SK-N-SH treated with all-trans-retinoic acid at 6 μM for 48 hours (cell line): ENCODE measurements around the gene IGSF8.

ENCODE experiments used
- ATAC-seq: fragments of 200-7000 bp; cut with Tn5 transposase; 3 replicates; pipeline ENCODE4 v1.9.1; 2020; ENCODE audit warnings: mild to moderate bottlenecking, moderate library complexity
- ARNTL ChIP-seq: fragments of 450-650 bp; formaldehyde crosslinking; IDR thresholded peaks from 2 replicates; pipeline ENCODE4 v1.5.0; 2020; ENCODE audit warnings: low read depth, mild to moderate bottlenecking, moderate library complexity, borderline replicate concordance
- BACH2 ChIP-seq: fragments of 250-450 bp; sonication (Bioruptor Pico); IDR thresholded peaks from 2 replicates; pipeline ENCODE4 v1.9.0; 2021; ENCODE audit warnings: mild to moderate bottlenecking, borderline replicate concordance
- CREB5 ChIP-seq: fragments of 250-450 bp; sonication (Bioruptor Pico); IDR thresholded peaks from 2 replicates; pipeline ENCODE4 v1.5.1; 2020; ENCODE audit warnings: low read depth, mild to moderate bottlenecking, moderate library complexity
- CSRNP3 ChIP-seq: fragments of 250-450 bp; sonication (Bioruptor Pico); IDR thresholded peaks from 2 replicates; pipeline ENCODE4 v1.5.1; 2021; ENCODE audit warnings: mild to moderate bottlenecking, moderate library complexity
- ESRRG ChIP-seq: fragments of 250-450 bp; sonication (Bioruptor Pico); IDR thresholded peaks from 2 replicates; pipeline ENCODE4 v1.6.1; 2021; ENCODE audit warnings: mild to moderate bottlenecking
- GLIS3 ChIP-seq: fragments of 250-450 bp; sonication (Bioruptor Pico); IDR thresholded peaks from 2 replicates; pipeline ENCODE4 v1.5.0; 2020; ENCODE audit warnings: mild to moderate bottlenecking, moderate library complexity
- OSR1 ChIP-seq: fragments of 250-450 bp; sonication (Bioruptor Pico); IDR thresholded peaks from 2 replicates; pipeline ENCODE4 v1.8.0; 2022; ENCODE audit warnings: moderate library complexity, mild to moderate bottlenecking, inconsistent platforms
- PPARA ChIP-seq: fragments of 250-450 bp; sonication (Bioruptor Pico); IDR thresholded peaks from 2 replicates; pipeline ENCODE4 v1.5.0; 2020; ENCODE audit warnings: mild to moderate bottlenecking, borderline replicate concordance
- RARB ChIP-seq: fragments of 250-450 bp; sonication (Bioruptor Pico); IDR thresholded peaks from 2 replicates; pipeline ENCODE4 v1.8.0; 2021; ENCODE audit warnings: mild to moderate bottlenecking, moderate library complexity
- SNAI2 ChIP-seq: fragments of 250-450 bp; sonication (Bioruptor Pico); IDR thresholded peaks from 2 replicates; pipeline ENCODE4 v1.5.0; 2020; ENCODE audit warnings: mild to moderate bottlenecking, moderate library complexity
- TCF4 ChIP-seq: fragments of 250-450 bp; sonication (Bioruptor Pico); IDR thresholded peaks from 2 replicates; pipeline ENCODE4 v1.8.0; 2021; ENCODE audit warnings: mild to moderate bottlenecking, moderate library complexity, borderline replicate concordance
- TOX ChIP-seq: fragments of 250-450 bp; sonication (Bioruptor Pico); IDR thresholded peaks from 2 replicates; pipeline ENCODE4 v1.8.0; 2021; ENCODE audit warnings: mild to moderate bottlenecking, moderate library complexity, borderline replicate concordance
- ZC3H10 ChIP-seq: fragments of 250-450 bp; sonication (Bioruptor Pico); IDR thresholded peaks from 2 replicates; pipeline ENCODE4 v1.5.1; 2021; ENCODE audit warnings: mild to moderate bottlenecking, moderate library complexity
- ZFP3 ChIP-seq: fragments of 250-450 bp; sonication (Bioruptor Pico); IDR thresholded peaks from 2 replicates; pipeline ENCODE4 v1.5.0; 2020; ENCODE audit warnings: mild to moderate bottlenecking, moderate library complexity
- ZFP30 ChIP-seq: fragments of 450-650 bp; formaldehyde crosslinking; IDR thresholded peaks from 2 replicates; pipeline ENCODE4 v1.5.0; 2022; ENCODE audit warnings: mild to moderate bottlenecking, moderate library complexity
- ZNF565 ChIP-seq: fragments of 450-650 bp; formaldehyde crosslinking; conservative IDR thresholded peaks from 2 replicates; pipeline ENCODE4 v1.5.0; 2020; ENCODE audit warnings: low read depth, mild to moderate bottlenecking, moderate library complexity
- ZNF70 ChIP-seq: fragments of 450-650 bp; formaldehyde crosslinking; IDR thresholded peaks from 2 replicates; pipeline ENCODE4 v1.5.0; 2020; ENCODE audit warnings: mild to moderate bottlenecking, moderate library complexity
- ZNF8 ChIP-seq: fragments of 450-650 bp; formaldehyde crosslinking; IDR thresholded peaks from 2 replicates; pipeline ENCODE4 v1.5.0; 2020; ENCODE audit warnings: mild to moderate bottlenecking, moderate library complexity
- TF ChIP-seq, protein P1 (sequence below): fragments of 250-450 bp; sonication (Bioruptor Pico); IDR thresholded peaks from 2 replicates; pipeline ENCODE4 v1.8.0; 2021; ENCODE audit warnings: low read depth, mild to moderate bottlenecking, moderate library complexity, borderline replicate concordance
- TF ChIP-seq, protein P2 (sequence below): fragments of 250-450 bp; sonication (Bioruptor Pico); IDR thresholded peaks from 2 replicates; pipeline ENCODE4 v1.8.0; 2020; ENCODE audit warnings: mild to moderate bottlenecking, moderate library complexity, borderline replicate concordance
- TF ChIP-seq, protein P3 (sequence below): fragments of 250-450 bp; sonication (Bioruptor Pico); IDR thresholded peaks from 2 replicates; pipeline ENCODE4 v1.5.0; 2020; ENCODE audit warnings: mild to moderate bottlenecking, moderate library complexity

IGSF8 gene

GRCh38 chr1:160093624-160094290, 4.7 kb downstream of the IGSF8 start:
- TF ChIP-seq ZNF70 (CRISPR knock-in tag) (no peak), GLIS3 (CRISPR knock-in tag) (no peak), BACH2 (CRISPR knock-in tag) (no peak), ZNF565 (no peak), TCF4 (no peak), ZFP30 (CRISPR knock-in tag) (no peak), RARB (no peak), TOX (no peak), CSRNP3 (CRISPR knock-in tag) (no peak), ZC3H10 (no peak), ZFP3 (no peak), ARNTL (CRISPR knock-in tag) (no peak), SNAI2 (no peak), PPARA (CRISPR knock-in tag) (no peak), ESRRG (no peak), CREB5 (CRISPR knock-in tag) (no peak)
- TF ChIP-seq, protein P1, sequence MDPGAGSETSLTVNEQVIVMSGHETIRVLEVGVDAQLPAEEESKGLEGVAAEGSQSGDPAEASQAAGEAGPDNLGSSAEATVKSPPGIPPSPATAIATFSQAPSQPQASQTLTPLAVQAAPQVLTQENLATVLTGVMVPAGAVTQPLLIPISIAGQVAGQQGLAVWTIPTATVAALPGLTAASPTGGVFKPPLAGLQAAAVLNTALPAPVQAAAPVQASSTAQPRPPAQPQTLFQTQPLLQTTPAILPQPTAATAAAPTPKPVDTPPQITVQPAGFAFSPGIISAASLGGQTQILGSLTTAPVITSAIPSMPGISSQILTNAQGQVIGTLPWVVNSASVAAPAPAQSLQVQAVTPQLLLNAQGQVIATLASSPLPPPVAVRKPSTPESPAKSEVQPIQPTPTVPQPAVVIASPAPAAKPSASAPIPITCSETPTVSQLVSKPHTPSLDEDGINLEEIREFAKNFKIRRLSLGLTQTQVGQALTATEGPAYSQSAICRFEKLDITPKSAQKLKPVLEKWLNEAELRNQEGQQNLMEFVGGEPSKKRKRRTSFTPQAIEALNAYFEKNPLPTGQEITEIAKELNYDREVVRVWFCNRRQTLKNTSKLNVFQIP (CRISPR knock-in tag) = no peak
- TF ChIP-seq, protein P2, sequence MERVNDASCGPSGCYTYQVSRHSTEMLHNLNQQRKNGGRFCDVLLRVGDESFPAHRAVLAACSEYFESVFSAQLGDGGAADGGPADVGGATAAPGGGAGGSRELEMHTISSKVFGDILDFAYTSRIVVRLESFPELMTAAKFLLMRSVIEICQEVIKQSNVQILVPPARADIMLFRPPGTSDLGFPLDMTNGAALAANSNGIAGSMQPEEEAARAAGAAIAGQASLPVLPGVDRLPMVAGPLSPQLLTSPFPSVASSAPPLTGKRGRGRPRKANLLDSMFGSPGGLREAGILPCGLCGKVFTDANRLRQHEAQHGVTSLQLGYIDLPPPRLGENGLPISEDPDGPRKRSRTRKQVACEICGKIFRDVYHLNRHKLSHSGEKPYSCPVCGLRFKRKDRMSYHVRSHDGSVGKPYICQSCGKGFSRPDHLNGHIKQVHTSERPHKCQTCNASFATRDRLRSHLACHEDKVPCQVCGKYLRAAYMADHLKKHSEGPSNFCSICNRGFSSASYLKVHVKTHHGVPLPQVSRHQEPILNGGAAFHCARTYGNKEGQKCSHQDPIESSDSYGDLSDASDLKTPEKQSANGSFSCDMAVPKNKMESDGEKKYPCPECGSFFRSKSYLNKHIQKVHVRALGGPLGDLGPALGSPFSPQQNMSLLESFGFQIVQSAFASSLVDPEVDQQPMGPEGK (CRISPR knock-in tag) = no peak
- TF ChIP-seq, protein P3, sequence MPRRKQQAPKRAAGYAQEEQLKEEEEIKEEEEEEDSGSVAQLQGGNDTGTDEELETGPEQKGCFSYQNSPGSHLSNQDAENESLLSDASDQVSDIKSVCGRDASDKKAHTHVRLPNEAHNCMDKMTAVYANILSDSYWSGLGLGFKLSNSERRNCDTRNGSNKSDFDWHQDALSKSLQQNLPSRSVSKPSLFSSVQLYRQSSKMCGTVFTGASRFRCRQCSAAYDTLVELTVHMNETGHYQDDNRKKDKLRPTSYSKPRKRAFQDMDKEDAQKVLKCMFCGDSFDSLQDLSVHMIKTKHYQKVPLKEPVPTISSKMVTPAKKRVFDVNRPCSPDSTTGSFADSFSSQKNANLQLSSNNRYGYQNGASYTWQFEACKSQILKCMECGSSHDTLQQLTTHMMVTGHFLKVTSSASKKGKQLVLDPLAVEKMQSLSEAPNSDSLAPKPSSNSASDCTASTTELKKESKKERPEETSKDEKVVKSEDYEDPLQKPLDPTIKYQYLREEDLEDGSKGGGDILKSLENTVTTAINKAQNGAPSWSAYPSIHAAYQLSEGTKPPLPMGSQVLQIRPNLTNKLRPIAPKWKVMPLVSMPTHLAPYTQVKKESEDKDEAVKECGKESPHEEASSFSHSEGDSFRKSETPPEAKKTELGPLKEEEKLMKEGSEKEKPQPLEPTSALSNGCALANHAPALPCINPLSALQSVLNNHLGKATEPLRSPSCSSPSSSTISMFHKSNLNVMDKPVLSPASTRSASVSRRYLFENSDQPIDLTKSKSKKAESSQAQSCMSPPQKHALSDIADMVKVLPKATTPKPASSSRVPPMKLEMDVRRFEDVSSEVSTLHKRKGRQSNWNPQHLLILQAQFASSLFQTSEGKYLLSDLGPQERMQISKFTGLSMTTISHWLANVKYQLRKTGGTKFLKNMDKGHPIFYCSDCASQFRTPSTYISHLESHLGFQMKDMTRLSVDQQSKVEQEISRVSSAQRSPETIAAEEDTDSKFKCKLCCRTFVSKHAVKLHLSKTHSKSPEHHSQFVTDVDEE (CRISPR knock-in tag) = no peak
- no peak for ATAC-seq

GRCh38 chr1:160093069-160093395, 5.4 kb downstream of the IGSF8 start:
- TF ChIP-seq PPARA (CRISPR knock-in tag) = no peak
- TF ChIP-seq, protein P1 (CRISPR knock-in tag) = no peak
- TF ChIP-seq ZNF70 (CRISPR knock-in tag) = no peak
- no peak for TF ChIP-seq TOX
- no peak for TF ChIP-seq GLIS3 (CRISPR knock-in tag)
- no peak for TF ChIP-seq SNAI2
- no peak for TF ChIP-seq OSR1 (CRISPR knock-in tag)
- no peak for TF ChIP-seq ESRRG
- no peak for TF ChIP-seq CREB5 (CRISPR knock-in tag)
- TF ChIP-seq, protein P3 (CRISPR knock-in tag) = no peak
- no peak for TF ChIP-seq ZNF8 (CRISPR knock-in tag)
- TF ChIP-seq ZFP30 (CRISPR knock-in tag) = no peak
- TF ChIP-seq ZFP3 = no peak
- ATAC-seq = no peak
